C4-2B (cell line): ENCODE data around the gene CES4A.

Experiments used
- CTCF ChIP-seq: fragments of 450-650 bp; conservative IDR thresholded peaks from 2 replicates; pipeline ENCODE4 v1.5.1; 2017; ENCODE audit warnings: mild to moderate bottlenecking
- ZFX ChIP-seq: fragments of 450-650 bp; IDR thresholded peaks from 2 replicates; pipeline ENCODE4 v1.6.1; 2017

- TF ChIP-seq CTCF (no peak), ZFX (no peak)
Observed at GRCh38 chr16:67030221-67030962, 42.0 kb downstream of the CES4A start.
